ENCODE results near the gene POU2AF1.

DNA sequence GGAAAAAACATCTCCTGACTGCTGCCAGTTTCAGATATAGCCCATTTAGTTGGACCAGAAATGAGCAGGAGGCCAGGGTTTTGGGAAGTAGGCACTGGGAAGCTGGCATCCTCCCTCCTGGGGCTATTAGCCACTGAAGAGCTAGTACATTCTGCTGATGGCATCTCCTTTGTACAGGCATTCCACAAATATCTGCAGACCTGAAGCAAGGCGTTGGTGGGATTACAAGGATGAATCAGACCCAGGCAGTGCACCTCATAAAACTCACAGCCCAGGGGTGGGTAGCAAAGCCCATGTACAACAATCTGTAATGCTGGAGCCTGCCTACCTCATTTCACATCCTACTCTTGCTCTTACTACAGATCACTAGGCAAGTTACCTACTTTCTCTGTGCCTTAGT is 27.5 kb upstream of the POU2AF1 start:
- TF ChIP-seq, protein P1, sequence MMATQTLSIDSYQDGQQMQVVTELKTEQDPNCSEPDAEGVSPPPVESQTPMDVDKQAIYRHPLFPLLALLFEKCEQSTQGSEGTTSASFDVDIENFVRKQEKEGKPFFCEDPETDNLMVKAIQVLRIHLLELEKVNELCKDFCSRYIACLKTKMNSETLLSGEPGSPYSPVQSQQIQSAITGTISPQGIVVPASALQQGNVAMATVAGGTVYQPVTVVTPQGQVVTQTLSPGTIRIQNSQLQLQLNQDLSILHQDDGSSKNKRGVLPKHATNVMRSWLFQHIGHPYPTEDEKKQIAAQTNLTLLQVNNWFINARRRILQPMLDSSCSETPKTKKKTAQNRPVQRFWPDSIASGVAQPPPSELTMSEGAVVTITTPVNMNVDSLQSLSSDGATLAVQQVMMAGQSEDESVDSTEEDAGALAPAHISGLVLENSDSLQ (IDR thresholded peaks at IDR 0.05), result no peak
- TF ChIP-seq ZNF384 (IDR thresholded peaks at IDR 0.05), result no peak
- no peak for TF ChIP-seq SP1 (IDR thresholded peaks at IDR 0.05)
- no peak for TF ChIP-seq NFRKB (IDR thresholded peaks at IDR 0.05)
- no peak for TF ChIP-seq FOXM1 (IDR thresholded peaks at IDR 0.05; ENCODE audit: borderline replicate concordance)
- TF ChIP-seq TARDBP (IDR thresholded peaks at IDR 0.05), result no peak
- no peak for TF ChIP-seq ELF4 (IDR thresholded peaks at IDR 0.05)
- TF ChIP-seq HDGF (IDR thresholded peaks at IDR 0.05; ENCODE audit: borderline replicate concordance), result no peak
- TF ChIP-seq SUZ12 (IDR thresholded peaks at IDR 0.05), result no peak
- no peak for TF ChIP-seq FOXK2 (IDR thresholded peaks at IDR 0.05)

All from HEK293T (cell line).